ENCODE measurements around the gene NUCKS1. TPM values are rescaled to one million over a fixed set of nuclear protein-coding genes. Genes with fewer than 3 reads are reported as not detected.
A peak's percentile ranks its signal among the peaks of the same experiment; 100 is the strongest.

NUCKS1 gene
- total RNA-seq, 1 experiment from 2014 or later: 237 TPM

DNA sequence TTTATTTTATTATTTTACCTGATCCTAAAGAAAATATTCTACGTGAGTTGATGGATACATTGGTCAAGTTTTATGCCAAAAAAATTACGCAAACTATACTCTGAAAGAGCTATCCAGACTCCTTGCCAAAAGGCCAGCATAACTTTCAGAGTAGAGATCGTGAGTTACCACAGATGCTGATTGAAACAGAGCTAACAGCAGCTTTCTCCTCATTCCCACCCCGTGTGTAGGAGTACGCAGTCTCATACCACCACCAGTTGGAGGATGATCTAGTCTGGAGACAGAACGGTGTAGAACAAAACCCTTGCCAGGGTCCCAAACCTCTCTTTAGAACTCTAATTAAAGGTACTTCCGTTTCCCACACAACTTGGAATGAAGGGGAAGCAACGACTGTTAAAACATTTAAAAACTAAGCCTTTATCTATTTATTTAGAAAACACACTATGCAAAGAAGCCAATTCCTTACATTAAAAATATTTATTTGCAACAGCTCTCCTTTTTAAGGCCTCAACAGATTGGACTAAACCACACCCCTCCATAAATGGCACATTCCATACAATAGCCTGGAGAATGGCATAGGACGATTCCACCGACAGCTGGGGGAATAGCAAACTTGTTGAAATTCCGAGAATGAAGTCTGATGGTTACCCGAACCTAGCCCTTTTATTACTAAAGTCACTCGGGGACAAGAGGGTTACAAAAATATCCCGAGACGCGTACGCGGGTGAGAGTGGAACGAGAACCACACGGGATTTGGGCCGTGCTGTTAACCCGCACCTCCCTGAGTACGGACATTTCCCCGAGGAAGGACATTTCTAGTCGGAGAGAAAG lies 1.4 kb downstream of the NUCKS1 start:
- ChIA-PET CTCF (interaction anchor here (1.0 to 1.6 kb wide), 3 partner anchors 11 to 229 kb away, joined by 4 to 6 read pairs (median 5); no protein-coding TSS in a partner anchor), POLR2A (interaction anchor here (0.6 to 1.5 kb wide), 6 partner anchors 8 to 233 kb away, joined by 3 to 5 read pairs (median 3); partner anchors contain the start of gene ELK4), RAD21 (ENCODE audit: low non-redundant PET in 1 of 2, low total read pairs in 2 of 2, uncharacterized antibody in 2 of 2, unreplicated experiment in 2 of 2) (no interaction called here)
- Histone ChIP-seq H3K4me2 (ENCODE audit: low read length) (peak overlapping the region; percentile 86), H3K9me2 (ENCODE audit: insufficient read depth) (no peaks in the 10 kb centered on the region), H3K36me3 (ENCODE audit: control insufficient read depth in 1 of 2, insufficient read depth in 2 of 2, low read length in 2 of 2) (peaks cover 0 to 4% of the 10 kb centered on the region in 2 experiments; a peak in 1 of 4 replicates), H4K20me1 (ENCODE audit: insufficient read depth) (peaks cover 21% of the 10 kb centered on the region; the same call in 1 of the 2 replicates), H3K9ac (ENCODE audit: low read length) (peak overlapping the region; percentile 94), H3K4me1 (ENCODE audit: control insufficient read depth in 1 of 2, insufficient read depth in 2 of 2, low read length in 2 of 2) (peaks cover 20 to 43% of the 10 kb centered on the region in 2 experiments), H3K79me2 (ENCODE audit: insufficient read depth, low read length) (peaks cover 59% of the 10 kb centered on the region), H3K27me3 (ENCODE audit: insufficient read depth, low read length) (no peaks in the 10 kb centered on the region), H3K27ac (ENCODE audit: low read depth, low read length) (peak overlapping the region; percentile 92), H2AFZ (ENCODE audit: low read depth, low read length, poor library complexity, severe bottlenecking) (no peak overlapping the region), H3K9me3 (ENCODE audit: control insufficient read depth in 1 of 2, insufficient read depth in 1 of 2, low read depth in 1 of 2, low read length in 2 of 2) (no peaks in the 10 kb centered on the region), H3K4me3 (replicated peaks in 1 of 2; ENCODE audit: low read depth in 1 of 2, low read length in 2 of 2) (peak overlapping the region; percentile 75 to 94)
- BruUV-seq (replicated peaks): TSS peak; percentile 49
- intact Hi-C loops (cut with micrococcal nuclease): loop anchor here (1.0 kb wide), 1 partner anchor 65 kb away; the partner anchor contains the start of gene SLC41A1
- DNase-seq (ENCODE audit: low read depth, low spot score) (peak; percentile 46), ATAC-seq (peak; percentile 34)
- TF ChIP-seq SIN3A (IDR thresholded peaks at IDR 0.05; ENCODE audit: low read depth) (no peak), YY1 (IDR thresholded peaks at IDR 0.05; ENCODE audit: extremely low read depth, insufficient replicate concordance, low read depth, low read length) (no peak), EGR1 (IDR thresholded peaks at IDR 0.05; ENCODE audit: low read depth) (no peak), ZFX (IDR thresholded peaks at IDR 0.05) (no peak), POLR2A (IDR thresholded peaks at IDR 0.05; ENCODE audit: borderline replicate concordance, extremely low read depth, insufficient read depth, insufficient read length) (no peak), RAD21 (IDR thresholded peaks at IDR 0.05; ENCODE audit: low read depth) (no peak), FOSL1 (IDR thresholded peaks at IDR 0.05; ENCODE audit: low read depth) (no peak), CBX3 (IDR thresholded peaks at IDR 0.05; ENCODE audit: low read depth) (no peak), EZH2 (IDR thresholded peaks at IDR 0.05) (no peak), CEBPB (IDR thresholded peaks at IDR 0.05; ENCODE audit: low read depth) (no peak), REST (IDR thresholded peaks at IDR 0.05; ENCODE audit: low read depth) (no peak), CTCF (IDR thresholded peaks at IDR 0.05 in 2 of 3, conservative IDR thresholded peaks at IDR 0.05 in 1 of 3; ENCODE audit: borderline replicate concordance in 1 of 3, insufficient read depth in 1 of 3, low read depth in 2 of 3, low read length in 2 of 3) (no peak), TCF7L2 (IDR thresholded peaks at IDR 0.05; ENCODE audit: borderline replicate concordance, extremely low read depth, insufficient read depth, insufficient read length) (no peak), ZNF274 (IDR thresholded peaks at IDR 0.05; ENCODE audit: low read depth, low read length) (no peak), ELF1 (IDR thresholded peaks at IDR 0.05; ENCODE audit: borderline replicate concordance, low read depth) (no peak), ATF3 (IDR thresholded peaks at IDR 0.05) (no peak), MAX (IDR thresholded peaks at IDR 0.05) (peak; percentile 39; the same call in 1 of the 2 replicates)
- TF ChIP-seq, protein P1, sequence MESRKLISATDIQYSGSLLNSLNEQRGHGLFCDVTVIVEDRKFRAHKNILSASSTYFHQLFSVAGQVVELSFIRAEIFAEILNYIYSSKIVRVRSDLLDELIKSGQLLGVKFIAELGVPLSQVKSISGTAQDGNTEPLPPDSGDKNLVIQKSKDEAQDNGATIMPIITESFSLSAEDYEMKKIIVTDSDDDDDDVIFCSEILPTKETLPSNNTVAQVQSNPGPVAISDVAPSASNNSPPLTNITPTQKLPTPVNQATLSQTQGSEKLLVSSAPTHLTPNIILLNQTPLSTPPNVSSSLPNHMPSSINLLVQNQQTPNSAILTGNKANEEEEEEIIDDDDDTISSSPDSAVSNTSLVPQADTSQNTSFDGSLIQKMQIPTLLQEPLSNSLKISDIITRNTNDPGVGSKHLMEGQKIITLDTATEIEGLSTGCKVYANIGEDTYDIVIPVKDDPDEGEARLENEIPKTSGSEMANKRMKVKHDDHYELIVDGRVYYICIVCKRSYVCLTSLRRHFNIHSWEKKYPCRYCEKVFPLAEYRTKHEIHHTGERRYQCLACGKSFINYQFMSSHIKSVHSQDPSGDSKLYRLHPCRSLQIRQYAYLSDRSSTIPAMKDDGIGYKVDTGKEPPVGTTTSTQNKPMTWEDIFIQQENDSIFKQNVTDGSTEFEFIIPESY (IDR thresholded peaks at IDR 0.05; ENCODE audit: extremely low read depth, insufficient replicate concordance, low read length): peak; percentile 72
